Fibroblast of villous mesenchyme (primary cell): ENCODE results near the gene NYAP2. TPM values are rescaled to one million over a fixed set of nuclear protein-coding genes. Genes with fewer than 3 reads are reported as not detected.

Source experiments
- DNase-seq: peaks from one replicate; pipeline ENCODE4 v3.0.0-alpha.2; 2010; ENCODE audit warnings: low read depth
- H3K4me3 ChIP-seq: 2 replicates; pipeline ENCODE4 v1.5.1; 2011; ENCODE audit warnings: low read depth, mild to moderate bottlenecking, low read length
- total RNA-seq: library from RNA; depleted of rRNA; stranded (reverse); fragments of >200 nt; gene quantifications from 2 replicates; pipeline ENCODE4 v1.2.3, GENCODE V29; 2012
- TF ChIP-seq, protein P1 (sequence below): IDR thresholded peaks from 2 replicates; pipeline ENCODE4 v1.5.1; 2012; ENCODE audit warnings: low read depth, mild to moderate bottlenecking, low read length; ENCODE audit not compliant: insufficient read depth

NYAP2 gene
- total RNA-seq, 1 donor, result not detected

DNA sequence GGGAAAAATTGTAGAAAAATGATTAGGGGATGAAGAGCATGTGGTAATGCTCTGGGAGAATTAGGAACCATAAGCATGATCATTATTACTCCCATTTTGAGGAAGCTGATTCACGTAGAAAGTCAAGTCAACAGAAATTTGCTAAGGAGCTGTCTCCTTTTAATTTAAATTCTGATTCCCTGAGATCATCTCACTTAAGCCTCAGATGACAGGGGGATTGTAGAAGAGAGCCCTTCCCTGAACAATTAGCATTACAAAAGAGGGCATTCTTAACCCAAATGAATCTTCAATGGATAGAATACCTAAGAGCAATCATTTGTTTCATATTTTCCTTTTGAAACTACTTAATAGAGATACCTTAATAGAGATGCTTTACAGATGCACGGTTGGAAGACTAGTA, 267.9 kb downstream of the NYAP2 start:
- H3K4me3 ChIP-seq, result no peak overlapping the region
- DNase-seq, result no peak
- TF ChIP-seq, protein P1, sequence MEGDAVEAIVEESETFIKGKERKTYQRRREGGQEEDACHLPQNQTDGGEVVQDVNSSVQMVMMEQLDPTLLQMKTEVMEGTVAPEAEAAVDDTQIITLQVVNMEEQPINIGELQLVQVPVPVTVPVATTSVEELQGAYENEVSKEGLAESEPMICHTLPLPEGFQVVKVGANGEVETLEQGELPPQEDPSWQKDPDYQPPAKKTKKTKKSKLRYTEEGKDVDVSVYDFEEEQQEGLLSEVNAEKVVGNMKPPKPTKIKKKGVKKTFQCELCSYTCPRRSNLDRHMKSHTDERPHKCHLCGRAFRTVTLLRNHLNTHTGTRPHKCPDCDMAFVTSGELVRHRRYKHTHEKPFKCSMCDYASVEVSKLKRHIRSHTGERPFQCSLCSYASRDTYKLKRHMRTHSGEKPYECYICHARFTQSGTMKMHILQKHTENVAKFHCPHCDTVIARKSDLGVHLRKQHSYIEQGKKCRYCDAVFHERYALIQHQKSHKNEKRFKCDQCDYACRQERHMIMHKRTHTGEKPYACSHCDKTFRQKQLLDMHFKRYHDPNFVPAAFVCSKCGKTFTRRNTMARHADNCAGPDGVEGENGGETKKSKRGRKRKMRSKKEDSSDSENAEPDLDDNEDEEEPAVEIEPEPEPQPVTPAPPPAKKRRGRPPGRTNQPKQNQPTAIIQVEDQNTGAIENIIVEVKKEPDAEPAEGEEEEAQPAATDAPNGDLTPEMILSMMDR, result no peak

DNA sequence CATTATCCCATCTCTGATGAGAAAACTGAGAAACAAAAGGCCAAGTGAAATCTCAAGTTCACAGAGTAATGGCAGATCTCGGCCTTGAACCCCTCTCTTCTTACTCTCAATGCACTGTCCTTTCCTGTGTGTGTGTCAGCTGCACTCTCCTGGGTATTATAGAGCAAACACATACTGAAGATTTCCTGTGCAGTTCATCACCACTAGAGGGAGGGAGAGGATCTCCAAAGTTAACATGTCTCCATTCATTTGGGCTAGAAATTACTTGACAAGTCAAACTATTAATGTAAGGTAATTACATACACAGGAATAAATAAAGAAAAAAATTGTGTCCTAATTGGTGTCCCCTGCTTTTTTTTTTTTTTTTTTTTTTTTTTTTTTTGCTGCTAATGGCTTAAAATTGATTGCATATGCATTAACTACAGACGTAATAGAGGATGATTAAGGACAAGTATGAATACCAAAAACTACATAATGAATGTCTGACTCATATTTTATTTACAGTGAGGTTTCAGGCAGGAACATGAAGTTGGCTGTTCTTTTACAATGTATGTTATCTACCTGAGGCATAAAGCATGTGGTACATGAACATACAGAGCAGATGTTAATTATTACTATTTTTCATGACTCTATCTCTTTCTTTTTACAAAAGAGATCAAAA, 269.2 kb downstream of the NYAP2 start:
- H3K4me3 ChIP-seq, result no peak overlapping the region
- TF ChIP-seq, protein P1, result peak; percentile 87
- peak; percentile 82 for DNase-seq

DNA sequence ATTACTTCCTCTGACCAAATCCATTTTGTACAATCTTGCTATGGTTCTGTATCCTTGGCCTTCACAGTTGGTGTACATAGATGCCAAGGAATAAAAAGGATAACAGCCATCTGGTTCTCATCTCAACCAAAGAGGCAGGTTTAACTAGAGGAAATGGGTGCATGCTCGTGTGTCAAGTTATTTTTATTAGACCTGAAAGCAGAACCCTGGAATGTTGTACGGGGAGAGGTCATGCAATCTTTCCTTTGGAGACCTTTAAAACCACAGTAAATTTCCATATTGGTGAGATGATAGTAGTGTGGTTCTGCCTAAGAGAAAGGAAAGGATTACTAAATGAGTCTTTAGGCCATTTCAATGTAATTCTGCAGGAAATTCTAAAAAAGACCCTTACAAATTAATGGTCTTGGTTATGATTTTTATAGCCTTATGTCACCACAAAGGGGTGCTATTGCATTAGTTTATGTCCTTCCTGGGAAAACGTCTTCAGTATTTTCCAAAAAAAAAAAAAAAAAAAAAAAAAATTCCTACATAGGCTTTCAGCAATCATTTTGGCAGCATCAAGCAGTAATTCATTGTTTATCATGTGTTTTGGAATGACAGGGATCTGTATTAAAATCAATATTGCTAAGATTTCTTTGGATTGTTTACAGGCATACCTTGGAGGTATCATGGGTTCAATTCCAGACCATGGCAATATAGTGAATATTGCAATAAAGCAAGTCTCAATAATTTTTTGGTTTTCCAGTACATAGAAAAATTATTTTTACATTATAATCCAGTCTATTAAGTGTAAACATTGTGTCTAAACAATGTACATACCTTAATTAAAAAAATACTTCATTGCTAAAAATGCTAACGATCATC, 270.8 kb downstream of the NYAP2 start:
- TF ChIP-seq, protein P1, result peak; percentile 49
- H3K4me3 ChIP-seq, result no peak overlapping the region
- DNase-seq, result peak; percentile 70

DNA sequence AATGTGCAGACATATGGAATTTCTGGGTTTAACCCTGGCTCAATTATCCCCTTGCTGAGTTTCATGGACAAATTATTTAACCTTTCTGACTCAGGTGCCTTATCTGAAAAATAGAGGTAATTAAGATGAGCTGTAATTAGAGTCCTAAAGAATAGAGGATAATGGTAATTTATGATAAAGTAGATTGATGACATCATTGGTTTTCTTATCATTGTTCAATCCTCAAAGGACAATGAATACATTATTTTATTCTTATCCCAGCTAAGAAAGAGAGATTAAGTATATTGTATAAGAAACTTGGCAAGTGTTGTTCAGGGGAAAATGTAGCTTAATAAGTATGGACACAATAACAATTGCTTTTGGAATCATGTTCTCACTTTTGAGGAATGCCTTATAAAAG, 279.3 kb downstream of the NYAP2 start:
- TF ChIP-seq, protein P1, result no peak
- no peak overlapping the region for H3K4me3 ChIP-seq
- no peak for DNase-seq

DNA sequence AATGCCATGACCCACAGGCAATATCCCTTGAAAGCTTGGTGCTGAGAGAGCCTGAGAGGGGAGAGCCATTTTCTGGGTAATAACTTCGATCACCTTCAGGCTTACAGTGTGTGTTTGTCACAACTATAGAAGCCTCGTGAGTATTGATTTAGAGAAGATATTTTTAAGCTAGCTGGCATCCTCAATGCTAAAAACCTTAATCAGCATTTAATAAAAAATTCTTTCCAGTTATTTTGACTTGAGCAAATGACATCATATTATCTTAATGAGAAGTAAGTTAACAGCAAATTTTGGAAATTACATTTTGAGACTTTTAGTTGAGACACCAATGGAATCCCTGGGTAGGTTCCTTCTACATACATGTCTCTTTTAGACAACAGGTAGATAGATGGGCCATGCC, 283.7 kb downstream of the NYAP2 start:
- no peak overlapping the region for H3K4me3 ChIP-seq
- no peak for DNase-seq
- TF ChIP-seq, protein P1, result no peak

DNA sequence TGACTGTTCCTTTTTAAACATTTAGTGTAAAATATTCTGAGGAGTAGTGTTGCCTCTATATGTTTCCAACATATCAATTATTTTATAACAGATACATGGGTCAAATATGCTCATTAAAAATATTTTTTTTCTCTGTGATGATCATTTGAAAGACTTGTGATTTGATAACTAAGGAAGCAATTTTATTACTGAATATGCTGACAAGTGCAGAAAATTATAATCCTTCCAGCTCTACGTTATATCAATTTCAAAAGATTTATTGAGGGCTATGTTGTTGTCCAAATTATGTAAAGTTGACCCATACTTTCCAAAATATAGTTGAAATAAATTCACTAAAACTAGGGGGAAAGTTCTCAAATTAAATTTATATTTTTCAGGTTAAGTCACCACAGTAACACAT, 290.6 kb downstream of the NYAP2 start:
- DNase-seq, result no peak
- TF ChIP-seq, protein P1, result no peak
- no peak overlapping the region for H3K4me3 ChIP-seq
